Measurements from ENCODE around the gene PER3. TPM values are rescaled to one million over a fixed set of nuclear protein-coding genes. Genes with fewer than 3 reads are reported as not detected.
"Not testable (repeated sequence)": the region's sequence is repeated elsewhere in the genome, so short reads cannot be mapped to it uniquely, and the experiment has no call there.

The PER3 gene
- total and polyA plus RNA-seq, 2 of the 13 experiments (the other 11 are each of a cell fraction or from before 2014, with no cell fraction given) = 3.0 to 6.0 TPM

GRCh38 chr1:7791027-7791426 lies 6.9 kb downstream of the PER3 start:
- H2AFZ ChIP-seq (ENCODE audit: low read length); H3K4me1 ChIP-seq (ENCODE audit: insufficient read depth, low read length); H3K4me2 ChIP-seq (ENCODE audit: low read depth, low read length); POLR2A ChIA-PET; FAIRE-seq; H3K27ac ChIP-seq (ENCODE audit: extremely low read length, insufficient read depth, low read length); H3K79me2 ChIP-seq (ENCODE audit: insufficient read depth, low read length); intact Hi-C loops (cut with micrococcal nuclease; ENCODE audit: unreplicated experiment); BruUV-seq (replicated peaks); DNase-seq (ENCODE audit: low spot score); H3K4me3 ChIP-seq (replicated peaks in 1 of 3; ENCODE audit: insufficient read depth in 1 of 3, low read depth in 2 of 3, low read length in 3 of 3); H3K9ac ChIP-seq (ENCODE audit: insufficient read depth, low read depth, low read length); in situ Hi-C loops (cut with HindIII; ENCODE audit: extremely low pct_ligation_motif_present, low pct_unique_long_range_greater_than_20kb); H3K27me3 ChIP-seq (ENCODE audit: control insufficient read depth in 1 of 2, insufficient read depth in 2 of 2, low read length in 2 of 2); ATAC-seq; H4K20me1 ChIP-seq (ENCODE audit: insufficient read depth, low read length); CTCF ChIA-PET (ENCODE audit: low intra/inter-chr PET ratio, low total read pairs): not testable (repeated sequence)
- 0 out of 2 replicates have a peak, but pooled peaks have one; percentile 38 for TF ChIP-seq ZNF280D (CRISPR knock-in tag; IDR thresholded peaks at IDR 0.05)
- WGBS (ENCODE audit: low lambda C conversion rate) = 94% methylated on average over 3 of the region's 3 CpGs
- H3K36me3 ChIP-seq (replicated peaks in 1 of 2; ENCODE audit: control insufficient read depth in 1 of 2, insufficient read depth in 2 of 2, low read length in 2 of 2) = peaks cover 2 to 13% of the 10 kb centered on the region in 2 experiments; a peak in 2 of 5 replicates
- peaks cover 21% of the 10 kb centered on the region for H3K9me3 ChIP-seq (ENCODE audit: low read length)

- H3K27ac ChIP-seq (ENCODE audit: extremely low read length, insufficient read depth, low read length) = no peak overlapping the region
- no peak overlapping the region for H3K4me3 ChIP-seq (replicated peaks in 1 of 3; ENCODE audit: insufficient read depth in 1 of 3, low read depth in 2 of 3, low read length in 3 of 3)
- H3K79me2 ChIP-seq (ENCODE audit: insufficient read depth, low read length) = no peaks in the 10 kb centered on the region
- 82% methylated on average over 12 of the region's 12 CpGs for WGBS (ENCODE audit: low lambda C conversion rate)
- H3K4me2 ChIP-seq (ENCODE audit: low read depth, low read length) = no peak overlapping the region
- intact Hi-C loops (cut with micrococcal nuclease; ENCODE audit: unreplicated experiment) (no loop called here), in situ Hi-C loops (cut with HindIII; ENCODE audit: extremely low pct_ligation_motif_present, low pct_unique_long_range_greater_than_20kb) (no loop called here)
- H3K27me3 ChIP-seq (ENCODE audit: control insufficient read depth in 1 of 2, insufficient read depth in 2 of 2, low read length in 2 of 2) = no peaks in the 10 kb centered on the region
- DNase-seq (ENCODE audit: low spot score) (no peak), FAIRE-seq (no peak), ATAC-seq (no peak)
- H4K20me1 ChIP-seq (ENCODE audit: insufficient read depth, low read length) = no peaks in the 10 kb centered on the region
- H3K4me1 ChIP-seq (ENCODE audit: insufficient read depth, low read length) = peaks cover 7% of the 10 kb centered on the region; the same call in 1 of the 2 replicates
- H3K9ac ChIP-seq (ENCODE audit: insufficient read depth, low read depth, low read length) = no peak overlapping the region
- BruUV-seq (replicated peaks) = no TSS peak
- H2AFZ ChIP-seq (ENCODE audit: low read length) = no peak overlapping the region
- ChIA-PET CTCF (ENCODE audit: low intra/inter-chr PET ratio, low total read pairs) (no interaction called here), POLR2A (no interaction called here)
- TF ChIP-seq ZNF263 (CRISPR knock-in tag; IDR thresholded peaks at IDR 0.05) (no peak), CTCF (CRISPR knock-in tag; IDR thresholded peaks at IDR 0.05) (no peak), ZNF569 (CRISPR knock-in tag; IDR thresholded peaks at IDR 0.05; ENCODE audit: borderline replicate concordance) (no peak), SUZ12 (IDR thresholded peaks at IDR 0.05; ENCODE audit: low read depth, low read length) (no peak), ZNF3 (CRISPR knock-in tag; IDR thresholded peaks at IDR 0.05) (no peak), TSC22D2 (CRISPR knock-in tag; IDR thresholded peaks at IDR 0.05; ENCODE audit: borderline replicate concordance) (no peak), ZNF563 (CRISPR knock-in tag; IDR thresholded peaks at IDR 0.05) (no peak), ZNF577 (CRISPR knock-in tag; IDR thresholded peaks at IDR 0.05; ENCODE audit: borderline replicate concordance, low read depth) (no peak), ZNF546 (CRISPR knock-in tag; conservative IDR thresholded peaks at IDR 0.05) (no peak)
- H3K36me3 ChIP-seq (replicated peaks in 1 of 2; ENCODE audit: control insufficient read depth in 1 of 2, insufficient read depth in 2 of 2, low read length in 2 of 2) = peaks cover 2 to 3% of the 10 kb centered on the region in 2 experiments; a peak in 3 of 5 replicates
- peaks cover 13% of the 10 kb centered on the region for H3K9me3 ChIP-seq (ENCODE audit: low read length)
Observed at GRCh38 chr1:7795406-7795805, 11.3 kb downstream of the PER3 start.
